Testis (tissue), 3 donors: ENCODE data around the gene RPP25L. TPM values are rescaled to one million over a fixed set of nuclear protein-coding genes. Genes with fewer than 3 reads are reported as not detected.

Experiments used
- DNase-seq: peaks from one replicate; pipeline ENCODE4 v3.0.0-alpha.2; 2019
- H3K27ac ChIP-seq, 2 donors: fragments of 200-600 bp; sonication (generic); one replicate each; pipeline ENCODE4 v1.5.1; 2019
- H3K27me3 ChIP-seq: fragments of 200-600 bp; sonication (generic); one replicate; pipeline ENCODE4 v1.5.1; 2019
- H3K36me3 ChIP-seq: fragments of 200-600 bp; sonication (generic); one replicate; pipeline ENCODE4 v1.5.1; 2017; ENCODE audit warnings: low read depth; ENCODE audit errors: missing control alignments
- H3K4me1 ChIP-seq: fragments of 200-600 bp; sonication (generic); one replicate; pipeline ENCODE4 v1.5.1; 2019
- H3K4me3 ChIP-seq, 2 donors: fragments of 200-600 bp; sonication (generic); one replicate each; pipeline ENCODE4 v1.5.1; 2017 to 2019
- H3K9me3 ChIP-seq: fragments of 200-600 bp; sonication (generic); one replicate; pipeline ENCODE4 v1.5.1; 2017
- POLR2A ChIP-seq: fragments of 450-650 bp; IDR thresholded peaks from one replicate; pipeline ENCODE4 v1.6.1; 2017; ENCODE audit warnings: antibody characterized with exemption, mild to moderate bottlenecking, moderate library complexity
- WGBS, 2 donors: methylation state at CpG; one replicate each; pipeline ENCODE4 v1.1.5; 2018; 5-methylcytosine and 5-hydroxymethylcytosine counted together
- intact Hi-C: fragments of 100-400 bp; cut with DNase I; formaldehyde crosslinking; loops from one replicate; pipeline ENCODE4 v1.15.1; 2023; ENCODE audit warnings: low total_unique reads
- polyA plus RNA-seq: library from polyadenylated mRNA; stranded (reverse); fragments of 350-450 nt; fragmentation: Illumina TruSeq; extraction: RNeasy Lipid Tissue Mini Kit (QIAGEN cat#74804); gene quantifications from one replicate; pipeline ENCODE4 v1.2.3, GENCODE V29; 2014; ENCODE audit warnings: low read depth, low replicate concordance; ENCODE audit not compliant: insufficient read depth
- total RNA-seq, 2 donors: library from RNA; depleted of rRNA; stranded (reverse); fragments of >200 nt; gene quantifications; one replicate each; pipeline ENCODE4 v1.2.3, GENCODE V29; 2016
- TF ChIP-seq, protein P1 (sequence below), 3 experiments: fragments of 450-650 bp in 2 of 3; fragments of 200-600 bp in 1 of 3; sonication (generic) in 1 of 3; IDR thresholded peaks; one replicate each; pipeline ENCODE4 v1.5.1; 2016 to 2019; ENCODE audit warnings: antibody characterized with exemption in 3 of 3, mild to moderate bottlenecking in 2 of 3, moderate library complexity in 1 of 3

The RPP25L gene
- total and polyA plus RNA-seq, 3 donors from 2014 or later, result 23.5 to 26.8 (median 25.1) TPM

DNA sequence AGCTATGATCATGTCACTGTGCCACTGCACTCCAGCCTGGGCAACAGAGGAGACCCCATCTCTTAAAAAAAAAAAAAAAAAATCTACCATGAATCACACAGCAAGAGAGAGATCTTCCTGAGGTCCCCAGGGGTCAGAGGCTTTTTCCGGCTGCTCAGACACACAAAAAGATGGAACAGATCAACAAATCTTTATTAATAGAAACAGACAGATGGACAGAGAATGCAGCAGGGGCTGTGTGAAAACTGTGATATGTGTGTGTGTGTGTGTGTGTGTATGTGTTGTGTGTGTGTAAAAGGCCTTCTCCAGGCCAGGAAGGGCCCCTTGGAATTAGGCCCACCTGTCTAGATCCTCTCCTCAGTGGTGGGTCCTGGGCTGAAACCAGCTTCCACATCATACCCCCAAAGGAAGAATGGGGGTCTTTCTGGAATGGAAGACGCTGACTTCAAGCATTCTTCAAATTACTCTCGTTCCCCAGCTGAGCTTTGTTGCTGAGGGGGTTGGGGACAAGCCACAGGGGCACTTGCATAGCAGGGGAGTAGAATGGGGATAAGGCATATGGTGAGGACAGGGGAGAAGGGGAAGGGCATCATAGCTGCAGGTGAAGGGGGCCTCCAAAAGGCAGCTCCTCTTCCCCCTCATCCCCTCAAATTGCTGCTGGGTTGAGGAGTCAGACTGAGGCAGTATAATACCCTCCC, 22.8 kb upstream of the RPP25L start:
- TF ChIP-seq, protein P1, sequence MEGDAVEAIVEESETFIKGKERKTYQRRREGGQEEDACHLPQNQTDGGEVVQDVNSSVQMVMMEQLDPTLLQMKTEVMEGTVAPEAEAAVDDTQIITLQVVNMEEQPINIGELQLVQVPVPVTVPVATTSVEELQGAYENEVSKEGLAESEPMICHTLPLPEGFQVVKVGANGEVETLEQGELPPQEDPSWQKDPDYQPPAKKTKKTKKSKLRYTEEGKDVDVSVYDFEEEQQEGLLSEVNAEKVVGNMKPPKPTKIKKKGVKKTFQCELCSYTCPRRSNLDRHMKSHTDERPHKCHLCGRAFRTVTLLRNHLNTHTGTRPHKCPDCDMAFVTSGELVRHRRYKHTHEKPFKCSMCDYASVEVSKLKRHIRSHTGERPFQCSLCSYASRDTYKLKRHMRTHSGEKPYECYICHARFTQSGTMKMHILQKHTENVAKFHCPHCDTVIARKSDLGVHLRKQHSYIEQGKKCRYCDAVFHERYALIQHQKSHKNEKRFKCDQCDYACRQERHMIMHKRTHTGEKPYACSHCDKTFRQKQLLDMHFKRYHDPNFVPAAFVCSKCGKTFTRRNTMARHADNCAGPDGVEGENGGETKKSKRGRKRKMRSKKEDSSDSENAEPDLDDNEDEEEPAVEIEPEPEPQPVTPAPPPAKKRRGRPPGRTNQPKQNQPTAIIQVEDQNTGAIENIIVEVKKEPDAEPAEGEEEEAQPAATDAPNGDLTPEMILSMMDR (IDR thresholded peaks at IDR 0.05), result no peak
- no peak for TF ChIP-seq POLR2A

DNA sequence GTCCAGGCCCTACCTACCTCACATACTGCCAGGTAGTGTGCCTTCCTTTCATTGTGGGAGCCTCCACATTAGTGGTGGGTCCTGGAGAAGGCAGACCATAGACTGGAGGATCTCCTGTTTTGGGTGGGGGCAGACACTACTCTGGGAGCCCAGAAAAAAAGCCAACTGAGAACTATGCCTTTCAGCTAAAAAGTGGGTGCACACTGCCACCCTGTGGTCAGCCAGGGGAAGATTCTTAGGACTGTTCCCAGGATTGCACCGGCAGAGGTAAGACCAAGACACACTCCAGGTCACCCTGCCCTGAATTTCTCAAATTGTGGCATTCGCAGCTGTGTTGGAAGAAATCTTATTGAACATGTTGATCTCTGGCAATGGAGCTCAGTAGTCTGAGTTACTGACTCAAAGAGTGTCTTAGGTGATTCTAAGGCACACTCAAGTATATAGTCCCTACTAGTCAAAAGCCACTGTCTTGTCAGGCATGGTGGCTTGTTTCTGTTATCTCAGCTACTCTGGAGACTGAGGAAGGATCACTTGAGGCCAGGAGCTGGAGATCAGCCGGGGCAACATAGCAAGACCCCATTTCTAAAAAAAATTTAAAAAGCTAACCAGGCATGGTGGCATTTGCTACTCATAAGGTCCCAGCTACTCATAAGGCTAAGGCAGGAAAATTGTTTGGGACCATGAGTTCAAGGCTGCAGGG, 22.1 kb upstream of the RPP25L start:
- Histone ChIP-seq H3K4me3 (no peak overlapping the region), H3K4me1 (peaks cover 14% of the 10 kb centered on the region), H3K36me3 (no peaks in the 10 kb centered on the region), H3K27me3 (no peaks in the 10 kb centered on the region), H3K9me3 (no peaks in the 10 kb centered on the region), H3K27ac (no peak overlapping the region)
- TF ChIP-seq, protein P1 (IDR thresholded peaks at IDR 0.05), result peak; percentile 66 to 83 (median 73)
- TF ChIP-seq POLR2A, result no peak
- peak; percentile 73 for DNase-seq
- 28 to 43% methylated on average over 3 of the region's 3 CpGs for WGBS, 2 donors
- intact Hi-C loops, result no loop called here

More for the DNA sequence above, 22.8 kb upstream of the RPP25L start:
- intact Hi-C loops, result no loop called here
- 82 to 84% methylated on average over 3 of the region's 3 CpGs for WGBS, 2 donors
- DNase-seq, result no peak
- no peaks in the 10 kb centered on the region for H3K27me3 ChIP-seq
- no peak overlapping the region for H3K4me3 ChIP-seq
- no peaks in the 10 kb centered on the region for H3K9me3 ChIP-seq
- no peaks in the 10 kb centered on the region for H3K36me3 ChIP-seq
- peaks cover 11% of the 10 kb centered on the region for H3K4me1 ChIP-seq
- no peak overlapping the region for H3K27ac ChIP-seq

DNA sequence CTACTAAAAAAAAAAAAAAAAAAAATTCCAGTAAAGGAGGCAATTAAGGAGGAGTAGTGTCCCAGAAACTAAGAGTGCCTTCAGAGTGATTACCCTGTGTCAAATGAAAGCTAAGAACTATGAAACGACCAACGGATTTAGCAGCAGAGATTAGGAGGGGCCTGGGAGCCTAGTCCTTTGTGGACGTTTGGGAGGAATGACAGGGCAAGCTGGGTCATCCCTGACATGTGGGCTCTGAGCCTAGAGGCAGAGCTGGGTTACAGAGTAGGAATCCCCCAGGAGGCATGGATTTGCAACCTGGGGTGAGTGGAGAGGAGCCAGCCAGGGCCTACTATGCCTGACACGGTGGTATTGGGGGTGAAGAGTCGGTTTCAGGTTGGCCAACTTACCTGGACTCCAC, 21.3 kb upstream of the RPP25L start:
- Histone ChIP-seq H3K9me3 (no peaks in the 10 kb centered on the region), H3K27me3 (no peaks in the 10 kb centered on the region), H3K27ac (no peak overlapping the region), H3K4me1 (peaks cover 15% of the 10 kb centered on the region), H3K36me3 (no peaks in the 10 kb centered on the region), H3K4me3 (no peak overlapping the region)
- DNase-seq, result no peak
- WGBS, 2 donors, result 54 to 62% methylated on average over 5 of the region's 5 CpGs
- TF ChIP-seq, protein P1 (IDR thresholded peaks at IDR 0.05), result no peak
- intact Hi-C loops, result no loop called here

DNA sequence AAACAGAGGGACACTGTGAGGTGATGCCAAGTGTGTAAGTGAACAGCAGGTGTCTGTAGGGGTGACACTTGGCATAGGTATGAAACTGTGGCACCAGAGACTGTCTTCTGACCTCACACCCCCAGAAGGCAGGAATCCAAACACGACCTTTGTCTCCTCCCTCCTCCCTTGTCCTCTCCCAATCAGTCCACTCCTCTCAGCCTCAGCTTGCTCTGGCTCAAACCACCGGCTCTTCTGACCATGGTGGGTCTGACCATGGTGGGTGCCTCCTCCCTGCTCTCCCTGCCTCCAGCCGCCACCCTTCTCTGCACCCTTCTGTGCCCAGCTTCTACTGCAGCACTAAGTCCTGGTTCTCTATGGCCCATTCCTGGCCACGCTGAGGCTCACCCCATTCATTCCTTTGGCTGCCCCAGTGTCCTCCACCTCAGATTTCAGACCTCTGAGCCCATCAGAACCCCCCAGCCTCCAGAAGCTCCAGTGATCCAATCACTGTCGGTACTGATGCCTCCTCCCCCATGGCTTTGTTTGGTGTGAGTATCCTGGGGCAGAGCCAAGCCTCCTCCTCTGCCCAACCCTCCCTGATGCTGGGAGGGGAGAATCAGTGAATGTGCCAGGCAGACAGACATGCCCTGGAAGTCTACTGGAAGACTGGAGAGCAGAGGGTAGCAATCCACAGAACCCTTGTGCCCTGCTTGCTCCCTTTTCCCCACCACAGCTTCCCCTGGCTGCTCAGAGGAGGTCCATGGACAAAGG, 18.7 kb upstream of the RPP25L start:
- 46 to 48% methylated on average over 5 of the region's 5 CpGs for WGBS, 2 donors
- peak; percentile 46 for DNase-seq
- no peak overlapping the region for H3K27ac ChIP-seq
- H3K36me3 ChIP-seq, result no peaks in the 10 kb centered on the region
- peaks cover 8% of the 10 kb centered on the region for H3K4me1 ChIP-seq
- no peak overlapping the region for H3K4me3 ChIP-seq
- TF ChIP-seq POLR2A, result no peak
- TF ChIP-seq, protein P1 (IDR thresholded peaks at IDR 0.05), result no peak
- no peaks in the 10 kb centered on the region for H3K9me3 ChIP-seq
- H3K27me3 ChIP-seq, result no peaks in the 10 kb centered on the region
- intact Hi-C loops, result no loop called here
